ENCODE results near the gene POP7.
"Not testable (repeated sequence)": the region's sequence is repeated elsewhere in the genome, so short reads cannot be mapped to it uniquely, and the experiment has no call there.

The POP7 gene

DNA sequence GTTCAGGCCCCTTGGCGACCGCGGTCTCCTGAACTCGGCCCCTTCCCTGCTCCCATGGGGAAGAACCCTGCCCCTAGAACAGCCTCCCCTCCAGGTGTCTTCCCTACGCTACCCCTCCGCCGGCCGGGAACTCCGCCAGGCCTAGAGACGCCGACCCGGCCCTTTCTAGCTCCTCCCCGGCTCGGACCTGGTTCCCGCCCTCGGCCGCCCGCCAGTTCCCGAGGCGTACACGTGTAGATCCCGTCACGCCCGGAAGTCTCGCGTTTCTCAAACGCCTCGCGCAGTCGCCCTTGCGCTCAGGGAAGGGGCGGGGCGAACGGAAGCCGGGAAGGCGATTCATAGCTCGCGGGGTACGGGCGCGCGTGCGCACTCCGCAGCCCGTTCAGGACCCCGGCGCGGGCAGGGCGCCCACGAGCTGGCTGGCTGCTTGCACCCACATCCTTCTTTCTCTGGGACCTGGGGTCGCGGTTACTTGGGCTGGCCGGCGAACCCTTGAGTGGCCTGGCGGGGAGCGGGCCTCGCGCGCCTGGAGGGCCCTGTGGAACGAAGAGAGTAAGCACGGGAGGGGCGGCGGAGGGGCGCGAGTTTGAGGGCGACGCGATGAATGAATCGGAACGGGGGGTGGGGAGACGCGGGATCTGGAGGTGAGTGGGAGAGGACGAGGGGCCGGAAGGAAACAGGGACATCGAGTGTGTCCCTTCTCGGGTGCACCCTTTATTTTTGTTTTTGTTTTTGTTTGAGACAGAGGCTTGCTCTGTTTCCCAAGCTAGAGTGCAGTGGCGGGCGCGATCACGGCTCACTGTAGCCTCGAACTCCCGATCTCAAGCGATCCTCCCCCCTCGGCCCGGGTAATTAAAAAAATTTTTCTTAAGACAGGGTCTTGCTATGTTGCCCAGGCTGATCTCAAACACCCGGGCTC lies at the start of gene POP7:
TSS of gene POP7 (plus strand) at position 369 of the 919 bp plus-strand sequence. CDS start 710 bp downstream, outside the sequence.
- DNase-seq = peak; percentile 97

DNA sequence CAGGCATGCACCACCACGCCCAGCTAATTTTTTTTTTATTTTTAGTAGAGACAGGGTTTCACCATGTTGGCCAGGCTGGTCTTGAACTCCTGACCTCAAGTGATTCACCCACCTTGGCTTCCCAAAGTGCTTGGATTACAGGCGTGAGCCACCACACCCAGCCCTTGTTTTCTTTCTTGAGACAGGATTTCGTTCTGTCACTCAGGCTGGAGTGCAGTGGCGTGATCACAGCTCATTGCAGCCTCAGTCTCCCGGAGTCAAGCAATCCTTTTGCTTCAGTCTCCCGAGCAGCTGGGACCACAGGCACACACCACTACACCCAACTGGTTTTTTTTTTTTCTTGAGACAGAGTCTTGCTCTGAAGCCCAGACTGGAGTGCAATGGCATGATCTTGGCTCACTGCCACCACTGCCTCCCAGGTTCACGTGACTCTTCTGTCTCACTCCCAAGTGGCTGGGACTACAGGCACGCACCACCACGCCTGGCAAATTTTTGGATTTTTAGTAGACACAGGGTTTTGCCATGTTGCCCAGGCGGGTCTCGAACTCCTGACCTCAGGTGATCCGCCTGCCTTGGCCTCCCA lies 43.6 kb upstream of the POP7 start:
- not testable (repeated sequence) for DNase-seq

DNA sequence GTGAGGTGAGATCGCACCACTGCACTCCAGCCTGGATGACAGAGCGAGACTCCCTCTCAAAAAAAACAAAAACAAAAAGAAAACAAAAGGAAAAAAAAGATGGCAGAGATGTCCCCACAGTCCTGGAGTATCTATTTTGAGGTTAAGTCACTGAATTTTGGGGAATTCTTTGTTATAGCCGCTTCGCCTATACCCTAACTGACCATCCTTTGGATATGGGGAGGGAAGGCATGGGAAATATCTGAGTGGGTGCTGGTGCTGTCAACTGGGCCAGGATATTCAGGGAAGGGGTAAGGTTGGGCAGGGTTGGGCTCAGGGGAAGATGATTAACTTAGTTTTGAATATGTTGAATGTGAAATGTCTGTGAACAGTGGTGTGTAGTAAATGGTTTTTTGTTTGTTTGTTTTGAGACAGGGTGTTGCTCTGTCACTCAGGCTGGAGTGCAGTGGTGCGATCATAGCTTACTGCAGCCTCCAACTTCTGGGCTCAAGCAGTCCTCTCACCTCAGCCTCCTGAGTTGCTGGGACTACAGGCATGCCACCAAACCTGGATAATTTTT lies 40.7 kb upstream of the POP7 start:
- no peak for DNase-seq

- DNase-seq = no peak
These were observed 38.4 kb upstream of the POP7 start for GRCh38 chr7:100667331-100668068.

GRCh38 chr7:100668069-100668449 lies 37.9 kb upstream of the POP7 start:
- DNase-seq = no peak

GRCh38 chr7:100669106-100669505 lies 36.8 kb upstream of the POP7 start:
- DNase-seq = not testable (repeated sequence)

GRCh38 chr7:100670074-100670473 lies 35.8 kb upstream of the POP7 start:
- DNase-seq = no peak

DNA sequence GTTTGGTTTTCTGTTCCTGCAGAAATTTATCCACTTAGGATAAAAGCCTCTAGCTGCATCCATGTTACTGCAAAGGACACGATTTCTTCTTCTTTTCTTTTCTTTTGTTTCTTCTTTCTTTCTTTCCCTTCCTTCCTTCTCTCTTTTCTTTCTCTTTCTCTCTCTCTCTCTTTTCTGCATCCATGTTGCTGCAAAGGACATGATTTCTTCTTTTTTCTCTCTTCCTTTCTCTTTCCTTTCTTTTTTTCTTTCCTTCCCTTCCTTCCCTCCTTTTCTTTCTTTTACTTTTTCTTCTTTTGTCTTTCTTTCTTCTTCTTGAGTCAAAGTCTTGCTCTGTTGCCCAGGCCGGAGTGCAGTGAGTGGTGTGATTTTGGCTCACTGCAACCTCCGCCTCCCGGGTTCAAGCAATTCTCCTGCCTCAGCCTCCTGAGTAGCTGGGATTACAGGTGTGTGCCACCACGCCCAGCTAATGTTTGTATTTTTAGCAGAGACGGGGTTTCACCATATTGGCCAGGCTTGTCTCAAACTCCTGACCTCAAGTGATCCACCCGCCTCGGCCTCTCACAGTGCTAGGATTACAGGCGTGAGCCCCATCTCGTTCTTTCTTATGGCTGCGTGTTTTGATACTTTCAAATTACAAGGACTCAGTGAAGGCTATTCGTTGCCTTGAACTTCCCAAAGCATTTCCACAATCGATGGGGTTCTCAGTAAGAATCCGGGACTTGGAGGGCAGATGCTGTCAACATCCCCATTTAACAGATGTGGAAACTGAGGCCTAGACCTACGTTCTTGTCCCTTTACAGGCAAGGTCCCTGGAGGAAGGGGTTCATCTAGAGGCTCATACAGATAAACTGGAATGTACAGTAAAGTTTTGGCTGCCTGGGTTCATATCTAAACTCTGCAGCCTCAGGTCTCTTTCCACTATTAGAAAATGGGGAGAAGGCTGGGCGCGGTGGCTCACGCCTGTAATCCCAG lies 34.3 kb upstream of the POP7 start:
- DNase-seq = no peak

DNA sequence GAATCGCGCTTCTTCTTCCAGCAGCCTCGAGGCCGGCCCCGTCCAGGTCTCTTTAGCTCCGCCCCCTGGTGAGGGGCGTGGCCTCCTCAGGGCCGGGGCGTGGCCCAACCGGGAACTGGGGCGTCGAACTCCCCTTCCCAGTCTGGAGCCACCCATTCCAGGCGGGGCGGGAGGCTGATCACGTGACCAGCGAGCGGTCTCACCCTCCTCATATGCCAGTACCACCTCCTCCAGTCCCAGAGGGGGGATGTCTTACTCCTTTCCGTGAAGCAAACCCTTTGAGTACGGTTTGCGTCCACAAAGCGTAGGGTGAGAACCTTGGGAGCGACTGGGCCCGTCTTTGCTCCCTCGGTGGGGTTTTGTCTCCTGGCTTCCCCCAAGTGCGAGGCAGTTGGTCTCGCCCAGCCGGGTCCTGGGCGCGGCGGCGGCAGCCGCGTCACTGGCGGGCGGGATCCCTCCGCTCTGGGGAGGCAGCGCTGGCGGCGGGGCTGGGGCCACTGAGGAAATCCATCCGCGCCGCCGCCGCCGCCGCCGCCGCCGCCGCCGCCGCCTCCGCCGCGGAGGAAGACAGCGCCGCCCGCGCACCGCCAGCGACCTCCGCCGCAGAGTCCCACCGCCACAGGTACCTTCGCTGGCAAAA lies 32.5 kb upstream of the POP7 start, which contains the start of gene GNB2:
TSS of gene GNB2 (plus strand) at position 439 of the 640 bp plus-strand sequence. CDS start 2,526 bp downstream, outside the sequence.
- peak; percentile 98 for DNase-seq

GRCh38 chr7:100673942-100674410 lies 31.9 kb upstream of the POP7 start:
- peak; percentile 41 for DNase-seq

- no peak for DNase-seq
These were observed 31.4 kb upstream of the POP7 start for GRCh38 chr7:100674411-100675104.

DNA sequence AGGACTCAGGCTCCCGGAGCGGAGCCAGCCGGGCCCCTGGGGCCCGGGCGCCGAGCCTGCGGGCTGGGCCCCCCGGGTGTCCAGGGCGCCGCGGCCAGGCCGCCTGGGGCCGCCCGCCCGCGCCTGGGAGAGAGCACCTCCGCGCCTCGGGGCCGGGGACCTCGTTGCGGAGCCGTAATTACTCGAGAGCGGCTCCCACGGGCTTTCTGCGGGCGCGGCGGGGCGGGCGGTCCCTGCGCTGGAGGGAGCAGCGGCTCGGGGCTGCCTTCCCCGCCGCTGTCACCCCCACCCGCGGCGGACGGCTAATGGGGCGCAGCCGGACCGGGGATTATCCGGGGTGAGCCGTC lies 30.8 kb upstream of the POP7 start:
- DNase-seq = no peak

DNA sequence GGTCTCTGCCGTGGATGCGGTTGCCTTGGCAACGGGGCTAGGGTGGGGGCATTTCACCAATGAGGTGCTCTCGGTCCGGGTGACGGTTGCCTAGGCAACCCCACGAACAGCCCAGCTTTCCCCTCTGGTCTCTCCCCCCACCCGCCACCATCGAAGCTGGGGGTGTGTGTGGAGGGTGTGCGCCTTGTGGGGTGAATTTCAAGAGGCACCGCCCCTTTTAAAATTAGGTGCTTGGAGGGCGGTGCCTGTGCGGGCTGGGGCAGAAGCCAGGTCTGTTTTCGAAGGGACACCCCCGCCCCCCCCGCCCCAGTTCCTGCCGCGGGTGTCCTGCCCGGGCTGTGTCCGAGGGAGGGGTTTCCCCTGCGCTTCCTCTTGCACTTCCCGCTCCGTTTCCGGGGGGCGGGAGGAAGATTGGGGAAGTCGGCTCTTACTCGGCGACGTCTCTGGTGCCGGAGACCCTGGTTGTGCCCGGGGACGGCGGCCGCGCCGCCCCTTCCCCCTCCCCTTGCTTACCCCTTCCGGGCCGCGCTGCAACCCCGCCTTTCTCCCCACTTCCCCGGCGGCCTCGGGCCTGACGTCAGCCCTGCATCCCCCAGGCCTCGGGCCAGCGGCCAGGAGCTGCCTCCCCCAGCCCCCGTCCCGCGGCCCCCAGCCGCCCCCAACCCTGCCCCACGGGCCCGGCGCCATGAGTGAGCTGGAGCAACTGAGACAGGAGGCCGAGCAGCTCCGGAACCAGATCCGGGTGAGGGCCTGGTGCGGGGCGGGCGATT lies 30.2 kb upstream of the POP7 start:
- peak; percentile 98 for DNase-seq

DNA sequence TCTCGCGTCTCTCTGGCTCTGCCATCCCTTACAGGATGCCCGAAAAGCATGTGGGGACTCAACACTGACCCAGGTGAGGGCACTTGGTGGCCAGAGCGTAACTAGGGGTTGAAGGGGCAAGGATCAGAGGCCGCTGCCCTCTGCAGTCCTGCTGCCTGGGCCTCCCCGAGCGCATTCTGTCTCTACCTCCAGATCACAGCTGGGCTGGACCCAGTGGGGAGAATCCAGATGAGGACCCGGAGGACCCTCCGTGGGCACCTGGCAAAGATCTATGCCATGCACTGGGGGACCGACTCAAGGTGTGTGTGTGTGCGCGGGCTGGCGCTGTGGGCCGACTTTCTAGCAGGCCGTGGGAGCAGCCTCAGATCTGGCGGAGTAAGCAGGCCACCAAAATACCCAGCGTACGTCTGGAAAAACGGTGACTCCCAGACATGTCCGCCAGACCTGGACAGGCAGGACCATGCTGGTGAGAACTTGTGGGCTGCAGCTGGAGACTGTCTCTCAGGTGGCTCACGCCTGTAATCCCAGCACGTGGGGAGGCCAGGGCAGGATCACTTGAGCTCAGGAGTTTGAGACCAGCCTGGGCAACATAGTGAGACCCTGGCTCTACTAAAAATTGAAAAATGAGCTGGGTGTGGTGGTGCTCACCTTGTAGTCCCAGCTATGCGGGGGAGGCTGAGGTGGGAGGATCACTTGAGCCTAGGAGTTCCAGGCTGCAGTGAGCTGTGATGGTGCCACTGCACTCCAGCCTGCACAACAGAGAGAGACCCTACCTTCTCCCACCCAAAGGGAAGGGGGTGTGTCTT lies 29.2 kb upstream of the POP7 start:
- DNase-seq = no peak

DNA sequence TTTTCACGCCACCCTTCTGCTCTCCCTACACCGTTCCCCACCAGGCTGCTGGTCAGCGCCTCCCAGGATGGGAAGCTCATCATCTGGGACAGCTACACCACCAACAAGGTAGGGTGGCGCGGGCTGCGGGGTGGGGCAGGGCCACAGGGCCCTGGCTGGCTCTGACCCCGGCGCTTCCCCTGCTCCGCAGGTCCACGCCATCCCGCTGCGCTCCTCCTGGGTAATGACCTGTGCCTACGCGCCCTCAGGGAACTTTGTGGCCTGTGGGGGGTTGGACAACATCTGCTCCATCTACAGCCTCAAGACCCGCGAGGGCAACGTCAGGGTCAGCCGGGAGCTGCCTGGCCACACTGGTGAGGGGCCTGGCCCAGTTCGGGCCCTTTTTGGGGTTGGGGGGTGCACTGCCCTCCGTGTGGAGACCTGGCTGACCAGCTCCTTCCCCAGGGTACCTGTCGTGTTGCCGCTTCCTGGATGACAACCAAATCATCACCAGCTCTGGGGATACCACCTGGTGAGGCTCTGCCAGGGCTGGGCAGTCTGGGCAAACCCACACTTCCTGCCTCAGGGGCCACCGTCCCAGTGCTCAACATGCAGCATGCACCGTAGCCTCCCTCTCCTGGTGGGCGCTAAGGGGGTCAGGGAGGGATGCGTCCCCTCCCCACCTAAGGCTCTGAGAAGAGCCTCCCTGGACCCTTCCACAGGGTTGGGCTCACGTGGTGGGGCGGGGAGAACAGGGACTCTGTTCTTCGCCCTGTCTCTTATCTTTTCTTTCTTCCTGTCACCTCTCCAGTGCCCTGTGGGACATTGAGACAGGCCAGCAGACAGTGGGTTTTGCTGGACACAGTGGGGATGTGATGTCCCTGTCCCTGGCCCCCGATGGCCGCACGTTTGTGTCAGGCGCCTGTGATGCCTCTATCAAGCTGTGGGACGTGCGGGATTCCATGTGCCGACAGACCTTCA lies 28.3 kb upstream of the POP7 start:
- DNase-seq = no peak

DNA sequence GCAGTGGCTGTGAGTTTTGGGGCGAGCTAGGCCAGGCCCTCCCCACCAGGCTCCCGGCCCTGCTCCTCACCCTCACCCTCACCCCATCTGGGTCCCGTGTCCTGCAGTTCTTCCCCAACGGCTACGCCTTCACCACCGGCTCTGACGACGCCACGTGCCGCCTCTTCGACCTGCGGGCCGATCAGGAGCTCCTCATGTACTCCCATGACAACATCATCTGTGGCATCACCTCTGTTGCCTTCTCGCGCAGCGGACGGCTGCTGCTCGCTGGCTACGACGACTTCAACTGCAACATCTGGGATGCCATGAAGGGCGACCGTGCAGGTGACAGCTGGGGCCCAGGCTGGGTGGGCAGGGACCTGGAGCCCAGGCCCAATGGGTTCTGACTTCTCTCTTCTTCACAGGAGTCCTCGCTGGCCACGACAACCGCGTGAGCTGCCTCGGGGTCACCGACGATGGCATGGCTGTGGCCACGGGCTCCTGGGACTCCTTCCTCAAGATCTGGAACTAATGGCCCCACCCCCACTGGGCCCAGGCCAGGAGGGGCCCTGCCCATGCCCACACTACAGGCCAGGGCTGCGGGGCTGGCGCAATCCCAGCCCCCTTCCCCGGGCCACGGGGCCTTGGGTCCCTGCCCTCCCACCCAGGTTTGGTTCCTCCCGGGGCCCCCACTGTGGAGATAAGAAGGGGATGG lies 27.5 kb upstream of the POP7 start:
- no peak for DNase-seq

Data from CD4-positive, alpha-beta T cell treated with Interferon gamma for 1 hour (primary cell).